HG03175 (cell line): ENCODE measurements around the gene ALKAL2.
A peak's percentile ranks its signal among the peaks of the same experiment; 100 is the strongest.

Experiments used
- ATAC-seq: cut with Tn5 transposase; IDR thresholded peaks from one replicate; pipeline ENCODE4 v1.9.1; 2021; ENCODE audit warnings: mild to moderate bottlenecking, moderate library complexity; ENCODE audit not compliant: unreplicated experiment

ALKAL2 gene

GRCh38 chr2:271917-272316, 16.0 kb downstream of the ALKAL2 start:
- no peak for ATAC-seq

- no peak for ATAC-seq
These were observed 17.0 kb downstream of the ALKAL2 start for GRCh38 chr2:270861-271260.

- no peak for ATAC-seq
These were observed 18.4 kb downstream of the ALKAL2 start for GRCh38 chr2:269356-270030.

- no peak for ATAC-seq
These were observed 19.6 kb downstream of the ALKAL2 start for GRCh38 chr2:268323-268722.

- peak; percentile 90 for ATAC-seq
These were observed 23.1 kb downstream of the ALKAL2 start, which contains the start of gene ACP1 for GRCh38 chr2:264493-265468. Gene ACP1, plus strand, starts transcription at chr2:264947. Its CDS starts 18 bp downstream, at chr2:264965.

- peak; percentile 39 for ATAC-seq
These were observed 24.0 kb downstream of the ALKAL2 start, which contains the start of gene SH3YL1 for GRCh38 chr2:263774-264492. Gene SH3YL1, minus strand, starts transcription at chr2:264032. Its CDS starts 48 bp downstream, at chr2:263984.

GRCh38 chr2:263022-263738, 24.7 kb downstream of the ALKAL2 start:
- ATAC-seq, result no peak

- no peak for ATAC-seq
These were observed 25.8 kb downstream of the ALKAL2 start for GRCh38 chr2:262117-262516.

- no peak for ATAC-seq
These were observed 27.3 kb downstream of the ALKAL2 start for GRCh38 chr2:260507-261161.

- ATAC-seq, result no peak
These were observed 28.0 kb downstream of the ALKAL2 start for GRCh38 chr2:259789-260331.

- no peak for ATAC-seq
These were observed 29.0 kb downstream of the ALKAL2 start for GRCh38 chr2:258933-259332.

GRCh38 chr2:257842-258241, 30.0 kb downstream of the ALKAL2 start:
- no peak for ATAC-seq

- no peak for ATAC-seq
These were observed 30.5 kb downstream of the ALKAL2 start for GRCh38 chr2:257429-257828.

- no peak for ATAC-seq
These were observed 31.8 kb downstream of the ALKAL2 start for GRCh38 chr2:256094-256493.

GRCh38 chr2:255195-255594, 32.7 kb downstream of the ALKAL2 start:
- ATAC-seq, result no peak

GRCh38 chr2:254241-254640, 33.6 kb downstream of the ALKAL2 start:
- no peak for ATAC-seq

GRCh38 chr2:253202-253638, 34.7 kb downstream of the ALKAL2 start:
- no peak for ATAC-seq

- no peak for ATAC-seq
These were observed 35.8 kb downstream of the ALKAL2 start for GRCh38 chr2:252001-252602.

GRCh38 chr2:249538-250042, 38.3 kb downstream of the ALKAL2 start:
- ATAC-seq, result no peak
